ENCODE data around the gene IGFL4. TPM values are rescaled to one million over a fixed set of nuclear protein-coding genes. Genes with fewer than 3 reads are reported as not detected.

The IGFL4 gene
- total and polyA plus RNA-seq, 10 of the 15 experiments (the other 5 are each of a cell fraction or from before 2014, with no cell fraction given): not detected

- ChIA-PET POLR2A (no interaction called here), CTCF (interaction anchor here (0.7 kb wide), 1 partner anchor 246 kb away, joined by 3 read pairs; the partner anchor contains the start of gene SIX5), SMC1A (ENCODE audit: uncharacterized antibody, unreplicated experiment) (no interaction called here), RAD21 (ENCODE audit: unreplicated experiment) (no interaction called here)
- FAIRE-seq (no peak), ATAC-seq (no peak), DNase-seq (ENCODE audit: low read depth, low spot score) (no peak)
- WGBS (ENCODE audit: insufficient coverage, insufficient replicate concordance, low lambda C conversion rate, missing lambda C conversion rate): 77% methylated on average over 8 of the region's 8 CpGs
- intact Hi-C loops (cut with micrococcal nuclease; ENCODE audit: unreplicated experiment) (no loop called here), in situ Hi-C loops (cut with MboI) (no loop called here)
- Histone ChIP-seq H4K20me1 (ENCODE audit: control insufficient read depth, insufficient read depth) (no peaks in the 10 kb centered on the region; the same call in 1 of the 2 replicates), H3K4me3 (no peak overlapping the region), H3K27ac (ENCODE audit: control insufficient read depth, insufficient read depth) (no peak overlapping the region), H3K36me3 (ENCODE audit: control insufficient read depth in 2 of 2, insufficient read depth in 2 of 2, low read length in 1 of 2) (no peaks in the 10 kb centered on the region; a peak in 1 of 4 replicates), H3K79me2 (ENCODE audit: control insufficient read depth, insufficient read depth, low read length) (no peaks in the 10 kb centered on the region), H2AFZ (ENCODE audit: control insufficient read depth, low read depth, low read length) (no peak overlapping the region), H3K9me3 (replicated peaks; ENCODE audit: control insufficient read depth, insufficient read depth, low read length) (no peaks in the 10 kb centered on the region), H3K4me2 (ENCODE audit: control insufficient read depth, insufficient read depth) (no peak overlapping the region), H3K4me1 (ENCODE audit: control insufficient read depth, insufficient read depth, low read length) (peaks cover 5% of the 10 kb centered on the region), H3K27me3 (replicated peaks in 1 of 2; ENCODE audit: control insufficient read depth in 2 of 2, insufficient read depth in 2 of 2, low read length in 1 of 2) (no peaks in the 10 kb centered on the region), H3K9ac (ENCODE audit: control insufficient read depth, insufficient read depth, low read length) (no peak overlapping the region)
- no TSS peak for BruUV-seq (replicated peaks)
- TF ChIP-seq MLLT1 (IDR thresholded peaks at IDR 0.05): no peak
- no peak for TF ChIP-seq ZNF384 (IDR thresholded peaks at IDR 0.05; ENCODE audit: borderline replicate concordance, low read depth, low read length)
- TF ChIP-seq RELA (IDR thresholded peaks at IDR 0.05; ENCODE audit: borderline replicate concordance, partially characterized antibody): no peak
- TF ChIP-seq RUNX3 (IDR thresholded peaks at IDR 0.05; ENCODE audit: low read length): no peak
- TF ChIP-seq HDGF (IDR thresholded peaks at IDR 0.05): no peak
- no peak for TF ChIP-seq MYC (IDR thresholded peaks at IDR 0.05; ENCODE audit: insufficient read depth, insufficient read length, insufficient replicate concordance, low read length, severe bottlenecking)
- no peak for TF ChIP-seq REST (IDR thresholded peaks at IDR 0.05; ENCODE audit: low read depth, low read length)
- no peak for TF ChIP-seq MEF2A (IDR thresholded peaks at IDR 0.05; ENCODE audit: insufficient read depth, low read depth, low read length)
- no peak for TF ChIP-seq SREBF2 (IDR thresholded peaks at IDR 0.05; ENCODE audit: low read length)
- TF ChIP-seq, protein P1, sequence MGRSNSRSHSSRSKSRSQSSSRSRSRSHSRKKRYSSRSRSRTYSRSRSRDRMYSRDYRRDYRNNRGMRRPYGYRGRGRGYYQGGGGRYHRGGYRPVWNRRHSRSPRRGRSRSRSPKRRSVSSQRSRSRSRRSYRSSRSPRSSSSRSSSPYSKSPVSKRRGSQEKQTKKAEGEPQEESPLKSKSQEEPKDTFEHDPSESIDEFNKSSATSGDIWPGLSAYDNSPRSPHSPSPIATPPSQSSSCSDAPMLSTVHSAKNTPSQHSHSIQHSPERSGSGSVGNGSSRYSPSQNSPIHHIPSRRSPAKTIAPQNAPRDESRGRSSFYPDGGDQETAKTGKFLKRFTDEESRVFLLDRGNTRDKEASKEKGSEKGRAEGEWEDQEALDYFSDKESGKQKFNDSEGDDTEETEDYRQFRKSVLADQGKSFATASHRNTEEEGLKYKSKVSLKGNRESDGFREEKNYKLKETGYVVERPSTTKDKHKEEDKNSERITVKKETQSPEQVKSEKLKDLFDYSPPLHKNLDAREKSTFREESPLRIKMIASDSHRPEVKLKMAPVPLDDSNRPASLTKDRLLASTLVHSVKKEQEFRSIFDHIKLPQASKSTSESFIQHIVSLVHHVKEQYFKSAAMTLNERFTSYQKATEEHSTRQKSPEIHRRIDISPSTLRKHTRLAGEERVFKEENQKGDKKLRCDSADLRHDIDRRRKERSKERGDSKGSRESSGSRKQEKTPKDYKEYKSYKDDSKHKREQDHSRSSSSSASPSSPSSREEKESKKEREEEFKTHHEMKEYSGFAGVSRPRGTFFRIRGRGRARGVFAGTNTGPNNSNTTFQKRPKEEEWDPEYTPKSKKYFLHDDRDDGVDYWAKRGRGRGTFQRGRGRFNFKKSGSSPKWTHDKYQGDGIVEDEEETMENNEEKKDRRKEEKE (IDR thresholded peaks at IDR 0.05): no peak
- TF ChIP-seq ZNF217 (IDR thresholded peaks at IDR 0.05): no peak
- no peak for TF ChIP-seq ATF7 (IDR thresholded peaks at IDR 0.05; ENCODE audit: low read depth)
- no peak for TF ChIP-seq RAD51 (IDR thresholded peaks at IDR 0.05)
- TF ChIP-seq, protein P2, sequence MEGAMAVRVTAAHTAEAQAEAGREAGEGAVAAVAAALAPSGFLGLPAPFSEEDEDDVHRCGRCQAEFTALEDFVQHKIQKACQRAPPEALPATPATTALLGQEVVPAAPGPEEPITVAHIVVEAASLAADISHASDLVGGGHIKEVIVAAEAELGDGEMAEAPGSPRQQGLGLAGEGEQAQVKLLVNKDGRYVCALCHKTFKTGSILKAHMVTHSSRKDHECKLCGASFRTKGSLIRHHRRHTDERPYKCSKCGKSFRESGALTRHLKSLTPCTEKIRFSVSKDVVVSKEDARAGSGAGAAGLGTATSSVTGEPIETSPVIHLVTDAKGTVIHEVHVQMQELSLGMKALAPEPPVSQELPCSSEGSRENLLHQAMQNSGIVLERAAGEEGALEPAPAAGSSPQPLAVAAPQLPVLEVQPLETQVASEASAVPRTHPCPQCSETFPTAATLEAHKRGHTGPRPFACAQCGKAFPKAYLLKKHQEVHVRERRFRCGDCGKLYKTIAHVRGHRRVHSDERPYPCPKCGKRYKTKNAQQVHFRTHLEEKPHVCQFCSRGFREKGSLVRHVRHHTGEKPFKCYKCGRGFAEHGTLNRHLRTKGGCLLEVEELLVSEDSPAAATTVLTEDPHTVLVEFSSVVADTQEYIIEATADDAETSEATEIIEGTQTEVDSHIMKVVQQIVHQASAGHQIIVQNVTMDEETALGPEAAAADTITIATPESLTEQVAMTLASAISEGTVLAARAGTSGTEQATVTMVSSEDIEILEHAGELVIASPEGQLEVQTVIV (IDR thresholded peaks at IDR 0.05; ENCODE audit: borderline replicate concordance, partially characterized antibody): no peak
- no peak for TF ChIP-seq TBL1XR1 (IDR thresholded peaks at IDR 0.05; ENCODE audit: low read depth, low read length)
Observed at GRCh38 chr19:46014534-46014933, 26.3 kb downstream of the IGFL4 start.

All from GM12878 (cell line).